GM18520 (cell line): Measurements from ENCODE around the gene DPH2.
A peak's percentile ranks its signal among the peaks of the same experiment; 100 is the strongest.

Source experiments
- ATAC-seq: cut with Tn5 transposase; IDR thresholded peaks from one replicate; pipeline ENCODE4 v1.9.1; 2021; ENCODE audit not compliant: unreplicated experiment

Gene DPH2

GRCh38 chr1:43982241-43982640, 12.4 kb downstream of the DPH2 start:
- no peak for ATAC-seq

DNA sequence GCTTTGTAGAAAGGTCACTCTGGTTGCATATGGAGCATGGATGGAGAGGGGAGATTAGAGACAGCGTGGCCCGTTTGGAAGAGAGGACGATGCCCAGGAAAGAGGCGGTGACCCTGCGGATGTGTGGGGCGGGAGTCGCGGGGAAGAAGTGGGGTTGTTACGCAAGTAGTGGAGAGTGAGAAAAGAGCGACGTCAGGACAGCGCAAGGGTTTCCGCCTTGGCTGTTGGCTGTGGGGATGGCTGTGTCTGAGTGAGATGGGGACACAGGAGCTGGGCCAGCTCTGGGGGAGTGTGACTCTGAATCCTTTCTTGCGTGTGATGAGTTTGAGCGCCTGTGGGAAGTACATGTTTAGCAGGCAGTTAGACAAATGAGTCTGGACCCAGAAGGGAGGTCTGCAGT, 13.0 kb downstream of the DPH2 start:
- ATAC-seq, result no peak

DNA sequence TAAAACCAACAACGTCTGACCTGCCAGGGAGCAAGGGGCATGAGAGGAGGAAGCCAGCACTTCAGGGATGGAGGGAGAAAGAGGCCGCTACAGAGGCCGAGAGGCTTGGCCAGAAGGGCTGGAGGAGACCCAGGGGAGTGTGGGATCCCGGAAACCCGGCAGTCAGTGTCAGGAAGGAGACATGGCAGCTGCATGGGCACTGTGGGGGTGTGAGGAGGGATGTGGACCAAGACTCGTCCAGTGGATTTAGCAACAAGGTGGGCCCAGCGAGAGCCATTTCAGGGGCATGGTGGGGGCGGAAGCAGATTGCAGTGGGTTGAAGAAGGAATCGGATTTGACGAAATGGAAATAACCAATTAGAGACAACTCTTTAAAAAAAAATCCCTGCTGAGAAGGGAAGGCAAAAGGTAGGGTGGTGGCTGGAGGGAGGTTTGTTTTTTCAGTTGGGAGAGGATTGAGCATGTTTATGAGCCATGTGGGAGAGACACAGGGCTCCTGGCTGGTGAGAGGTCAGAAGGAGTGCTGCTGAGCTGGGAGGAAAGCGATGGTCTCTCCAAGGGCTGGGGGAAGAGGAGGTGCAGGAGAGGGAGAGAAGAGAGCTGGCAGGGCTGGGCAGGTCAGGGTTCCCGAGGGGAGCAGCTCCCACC, 13.6 kb downstream of the DPH2 start:
- ATAC-seq, result no peak

- ATAC-seq, result no peak
Observed at GRCh38 chr1:43984855-43985254, 15.0 kb downstream of the DPH2 start.

GRCh38 chr1:43985984-43986595, 16.3 kb downstream of the DPH2 start:
- no peak for ATAC-seq

- no peak for ATAC-seq
Observed at GRCh38 chr1:43986712-43987111, 16.9 kb downstream of the DPH2 start.

GRCh38 chr1:43987159-43987902, 17.5 kb downstream of the DPH2 start:
- no peak for ATAC-seq

DNA sequence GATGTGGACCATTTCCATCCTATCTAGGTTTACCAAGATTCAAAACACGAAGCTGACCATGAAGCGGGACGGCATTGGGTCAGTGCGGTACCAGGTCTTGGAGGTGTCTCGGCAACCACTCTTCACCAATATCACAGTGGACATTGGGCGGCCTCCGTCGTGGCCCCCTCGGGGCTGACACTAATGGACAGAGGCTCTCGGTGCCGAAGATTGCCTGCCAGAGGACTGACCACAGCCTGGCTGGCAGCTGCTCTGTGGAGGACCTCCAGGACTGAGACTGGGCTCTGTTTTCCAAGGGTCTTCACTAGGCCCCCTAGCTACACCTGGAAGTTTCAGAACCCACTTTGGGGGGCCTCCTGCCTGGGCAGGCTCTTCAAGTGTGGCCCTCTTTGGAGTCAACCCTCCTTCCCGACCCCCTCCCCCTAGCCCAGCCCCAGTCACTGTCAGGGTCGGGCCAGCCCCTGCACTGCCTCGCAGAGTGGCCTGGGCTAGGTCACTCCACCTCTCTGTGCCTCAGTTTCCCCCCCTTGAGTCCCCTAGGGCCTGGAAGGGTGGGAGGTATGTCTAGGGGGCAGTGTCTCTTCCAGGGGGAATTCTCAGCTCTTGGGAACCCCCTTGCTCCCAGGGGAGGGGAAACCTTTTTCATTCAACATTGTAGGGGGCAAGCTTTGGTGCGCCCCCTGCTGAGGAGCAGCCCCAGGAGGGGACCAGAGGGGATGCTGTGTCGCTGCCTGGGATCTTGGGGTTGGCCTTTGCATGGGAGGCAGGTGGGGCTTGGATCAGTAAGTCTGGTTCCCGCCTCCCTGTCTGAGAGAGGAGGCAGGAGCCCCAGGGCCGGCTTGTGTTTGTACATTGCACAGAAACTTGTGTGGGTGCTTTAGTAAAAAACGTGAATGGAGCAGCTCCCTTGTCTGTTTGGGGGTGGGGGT, 20.7 kb downstream of the DPH2 start:
- no peak for ATAC-seq

GRCh38 chr1:43991200-43991475, 21.3 kb downstream of the DPH2 start:
- no peak for ATAC-seq

DNA sequence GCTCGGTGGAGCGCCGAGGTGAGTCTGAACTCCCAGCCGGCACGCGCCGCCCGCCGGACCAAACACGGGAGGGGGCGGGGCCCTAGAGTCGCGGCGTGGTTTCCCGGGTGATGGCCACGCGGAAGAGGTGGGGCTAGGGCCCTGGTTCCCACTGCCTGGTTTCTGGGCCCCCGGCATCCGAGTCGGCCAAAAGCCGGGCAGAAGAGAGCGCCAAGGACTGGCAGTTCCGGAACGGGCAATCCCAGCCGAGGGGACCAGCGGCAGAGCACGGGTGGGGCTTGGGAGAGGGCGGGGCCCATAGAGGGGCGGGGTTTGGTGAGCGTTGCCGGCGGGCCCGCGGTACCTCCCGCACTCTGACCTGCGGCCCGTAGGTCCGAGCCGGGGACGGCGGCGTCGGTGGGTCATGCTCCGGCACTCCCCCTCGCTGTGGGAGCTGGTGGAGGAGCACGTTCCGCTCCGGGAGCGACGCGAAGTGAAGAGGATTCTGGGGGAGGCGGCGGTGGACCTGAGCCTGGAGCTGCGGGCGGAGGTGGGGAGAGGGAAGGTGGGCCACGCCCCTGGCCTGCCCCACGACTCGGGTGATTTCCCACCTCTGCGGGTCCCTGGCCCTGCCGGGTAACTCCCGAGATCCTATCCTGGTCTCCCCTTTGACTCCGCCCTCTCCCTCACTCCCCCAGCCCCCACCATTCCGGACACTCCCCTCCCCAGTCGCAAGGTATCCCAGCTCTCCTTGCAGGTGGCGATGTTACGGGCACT, 21.8 kb downstream of the DPH2 start, which contains the start of gene CCDC24:
CCDC24 (plus strand) TSS at position 124 of the 756 bp plus-strand sequence; CDS start at position 404, 280 bp downstream.
- ATAC-seq, result peak; percentile 55

DNA sequence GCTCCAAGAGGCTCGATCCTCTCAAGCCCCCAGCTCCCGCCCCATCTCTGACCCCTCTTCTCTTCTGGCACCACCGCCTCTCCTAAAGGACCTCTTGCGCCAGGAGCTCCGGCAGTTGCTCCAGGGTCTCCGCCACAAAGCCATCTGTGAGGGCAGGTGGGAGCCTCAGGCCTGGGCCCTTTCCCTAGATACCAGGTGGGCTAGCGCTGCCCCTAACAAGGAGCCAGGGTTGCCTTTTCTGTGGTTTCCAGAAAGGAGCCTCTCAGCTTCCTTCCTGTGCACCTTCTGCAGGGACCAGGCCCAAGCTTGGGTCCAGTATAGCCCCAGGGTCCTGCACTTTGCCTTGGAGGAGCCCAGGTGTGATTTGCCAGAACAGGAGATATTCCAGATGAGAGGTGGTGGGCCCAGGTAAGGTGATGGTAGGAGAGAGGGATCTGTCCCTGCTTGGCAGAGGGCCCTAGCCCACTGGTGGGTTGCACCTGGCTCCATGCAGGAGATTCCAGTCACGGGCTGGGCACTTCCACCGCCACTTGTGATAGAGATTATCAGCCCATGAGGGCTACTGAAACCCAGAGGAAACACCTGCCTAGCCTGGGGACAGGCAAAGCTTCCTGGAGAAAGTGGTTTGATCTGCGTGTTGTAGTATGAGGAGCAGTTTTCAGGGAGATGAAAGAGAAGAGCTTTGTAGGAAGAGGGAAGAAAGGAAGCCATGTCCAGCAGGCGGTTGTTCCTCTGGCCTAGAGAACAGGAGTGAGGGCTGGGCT, 22.6 kb downstream of the DPH2 start:
- no peak for ATAC-seq

DNA sequence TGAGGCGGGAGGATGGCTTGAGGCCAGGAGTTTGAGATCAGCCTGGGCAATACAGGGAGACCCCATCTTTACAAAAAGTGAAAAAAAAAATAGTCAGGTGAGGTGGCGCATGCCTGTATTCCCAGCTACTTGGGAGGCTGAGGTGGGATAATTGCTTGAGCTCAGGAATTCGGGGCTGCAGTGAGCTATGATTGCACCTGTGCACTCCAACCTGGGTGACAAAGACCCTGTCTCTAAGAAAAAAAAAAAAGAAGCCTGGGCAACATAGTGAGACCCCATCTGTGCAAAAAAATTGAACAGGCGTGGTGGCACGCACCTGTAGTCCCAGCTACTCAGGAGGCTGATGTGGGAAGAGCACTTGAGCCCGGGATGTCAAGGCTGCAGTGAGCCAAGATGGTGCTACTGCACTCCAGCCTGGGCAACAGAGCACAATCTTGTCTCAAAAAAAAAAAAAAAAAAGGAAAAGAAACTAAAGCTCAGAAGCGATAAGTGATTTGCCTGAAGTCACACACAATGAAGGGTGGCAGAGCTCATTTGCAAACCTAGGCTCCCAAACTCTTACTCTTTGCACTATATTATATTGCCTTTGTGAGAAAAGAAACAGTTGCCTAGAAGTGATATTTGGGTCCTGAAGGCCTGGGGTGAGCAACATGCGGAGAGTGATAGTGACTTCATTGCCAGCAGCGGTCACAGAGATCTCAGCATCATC, 23.6 kb downstream of the DPH2 start:
- no peak for ATAC-seq

DNA sequence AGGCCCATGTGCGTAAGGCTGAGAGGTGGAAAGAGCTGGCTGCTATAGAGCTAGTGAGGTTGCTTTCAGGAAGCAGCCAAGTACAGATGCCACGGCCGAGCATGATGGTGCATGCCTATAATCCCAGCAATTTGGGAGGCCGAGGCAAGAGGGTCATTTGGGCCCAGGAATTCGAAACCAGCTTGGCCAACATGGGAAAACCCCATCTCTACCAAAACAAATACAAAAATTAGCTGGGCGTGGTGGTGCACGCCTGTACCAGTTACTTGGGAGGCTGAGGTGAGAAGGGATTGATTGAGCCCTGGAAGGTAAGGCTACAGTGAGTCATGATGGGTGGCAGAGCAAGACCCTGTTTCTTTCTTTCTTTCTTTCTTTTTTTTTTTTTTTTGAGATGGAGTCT, 24.3 kb downstream of the DPH2 start:
- ATAC-seq, result no peak

GRCh38 chr1:43994794-43995790, 25.3 kb downstream of the DPH2 start:
- no peak for ATAC-seq

DNA sequence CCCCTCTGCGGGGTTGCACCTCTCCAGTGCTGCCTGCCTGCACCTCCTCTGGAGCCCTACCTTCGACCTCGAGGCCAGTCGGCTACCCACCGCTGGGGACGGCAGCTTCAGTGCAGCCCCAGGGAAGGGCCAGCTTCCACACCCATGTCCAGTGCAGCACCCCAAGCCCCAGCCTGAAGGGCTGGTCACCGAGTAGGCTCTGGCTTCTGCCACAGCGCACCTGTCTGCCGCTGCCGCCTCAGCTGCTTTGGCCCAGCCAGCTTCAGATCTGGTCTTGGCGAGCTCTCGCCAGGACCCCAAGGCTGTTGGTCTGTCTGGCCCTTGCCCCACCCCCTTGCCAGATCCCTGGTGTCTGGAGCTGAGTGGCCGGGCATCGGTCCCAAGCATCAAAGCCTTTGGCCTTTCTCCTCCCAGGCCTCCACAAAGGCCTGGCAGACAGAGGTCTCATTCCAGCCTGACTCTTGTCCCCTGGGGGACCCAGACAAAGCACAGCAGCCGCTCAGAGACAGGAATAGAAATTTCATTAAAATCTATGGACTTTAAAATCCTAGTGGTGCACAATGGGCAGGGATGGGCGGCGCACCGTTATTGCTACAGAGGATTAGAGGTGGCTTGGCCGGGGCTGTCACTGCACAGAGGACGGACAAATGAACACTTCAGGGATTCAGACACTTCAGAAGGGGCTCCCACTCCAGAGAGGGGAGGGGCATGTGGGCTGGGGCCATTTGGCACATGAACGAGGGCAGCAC, 26.3 kb downstream of the DPH2 start:
- no peak for ATAC-seq

- ATAC-seq, result no peak
Observed at GRCh38 chr1:43996733-43997115, 26.9 kb downstream of the DPH2 start.

- ATAC-seq, result no peak
Observed at GRCh38 chr1:43997295-43997999, 27.6 kb downstream of the DPH2 start.
